HEK293T (cell line): ENCODE results near the gene RNF224.
A peak's percentile ranks its signal among the peaks of the same experiment; 100 is the strongest.

Experiments used
- CTCF ChIA-PET: fragments of 350-600 bp; formaldehyde crosslinking; extraction: SDS; loops from one replicate; lab custom pipeline; 2021; ENCODE audit warnings: antibody characterized with exemption, inconsistent platforms; lab: Yijun Ruan, JAX
- POLR2A ChIA-PET: fragments of 350-600 bp; formaldehyde crosslinking; extraction: SDS; loops from one replicate; lab custom pipeline; 2020; ENCODE audit warnings: antibody characterized with exemption, inconsistent platforms; lab: Yijun Ruan, JAX
- DNase-seq: peaks from one replicate; pipeline ENCODE4 v3.0.0; 2012; ENCODE audit warnings: mixed read lengths; ENCODE audit errors: extremely low spot score
- ARNT ChIP-seq: fragments of 450-650 bp; IDR thresholded peaks from 2 replicates; pipeline ENCODE4 v1.6.1; 2017; ENCODE audit warnings: mild to moderate bottlenecking
- CTBP1 ChIP-seq: fragments of 450-650 bp; IDR thresholded peaks from 2 replicates; pipeline ENCODE4 v1.6.1; 2016; ENCODE audit warnings: borderline replicate concordance
- FOXA1 ChIP-seq: fragments of 450-650 bp; IDR thresholded peaks from 2 replicates; pipeline ENCODE4 v1.6.1; 2016; ENCODE audit warnings: mild to moderate bottlenecking
- FOXK2 ChIP-seq: fragments of 450-650 bp; IDR thresholded peaks from 2 replicates; pipeline ENCODE4 v1.6.1; 2016; ENCODE audit warnings: mild to moderate bottlenecking
- FOXM1 ChIP-seq: fragments of 450-650 bp; IDR thresholded peaks from 2 replicates; pipeline ENCODE4 v1.6.1; 2017; ENCODE audit warnings: mild to moderate bottlenecking, borderline replicate concordance
- HDGF ChIP-seq: fragments of 450-650 bp; IDR thresholded peaks from 2 replicates; pipeline ENCODE4 v1.6.1; 2017; ENCODE audit warnings: antibody characterized with exemption, borderline replicate concordance
- L3MBTL2 ChIP-seq: fragments of 450-650 bp; conservative IDR thresholded peaks from 2 replicates; pipeline ENCODE4 v1.6.1; 2016; ENCODE audit warnings: mild to moderate bottlenecking
- LEF1 ChIP-seq: fragments of 450-650 bp; IDR thresholded peaks from 2 replicates; pipeline ENCODE4 v1.6.1; 2017; ENCODE audit warnings: mild to moderate bottlenecking, borderline replicate concordance
- NFRKB ChIP-seq: fragments of 450-650 bp; IDR thresholded peaks from 2 replicates; pipeline ENCODE4 v1.6.1; 2016; ENCODE audit warnings: mild to moderate bottlenecking, moderate library complexity
- PKNOX1 ChIP-seq: fragments of 450-650 bp; IDR thresholded peaks from 2 replicates; pipeline ENCODE4 v1.6.1; 2016
- SP1 ChIP-seq: fragments of 450-650 bp; IDR thresholded peaks from 2 replicates; pipeline ENCODE4 v1.6.1; 2017
- SUZ12 ChIP-seq: fragments of 450-650 bp; IDR thresholded peaks from 2 replicates; pipeline ENCODE4 v1.6.1; 2016; ENCODE audit warnings: mild to moderate bottlenecking
- TARDBP ChIP-seq: fragments of 450-650 bp; IDR thresholded peaks from 2 replicates; pipeline ENCODE4 v1.6.1; 2016
- ZNF384 ChIP-seq: fragments of 450-650 bp; IDR thresholded peaks from 2 replicates; pipeline ENCODE4 v1.6.1; 2016

RNF224 gene

GRCh38 chr9:137221506-137222111 is 5.7 kb upstream of the RNF224 start:
- TF ChIP-seq LEF1 (no peak), ZNF384 (no peak), FOXA1 (no peak)
- DNase-seq = no peak
- ChIA-PET CTCF (no interaction called here), POLR2A (interaction anchor here (1.0 to 4.4 kb wide), 3 partner anchors 11 to 42 kb away, joined by 3 to 20 read pairs (median 6); partner anchors contain the start of gene TUBB4B)

- TF ChIP-seq ZNF384 (no peak), HDGF (0 out of 2 replicates have a peak, but pooled peaks have one; percentile 63)
- ChIA-PET CTCF (interaction anchor here (0.7 to 1.2 kb wide), 4 partner anchors 8 to 159 kb away, joined by 3 to 8 read pairs (median 6); no protein-coding TSS in a partner anchor), POLR2A (interaction anchor here (1.0 to 4.4 kb wide), 18 partner anchors 10 to 442 kb away, joined by 3 to 20 read pairs (median 6); partner anchors contain the start of genes ANAPC2, MAN1B1, NDOR1 and SSNA1)
- DNase-seq = no peak
Measured at GRCh38 chr9:137222190-137223077, 4.9 kb upstream of the RNF224 start, which contains the start of gene RNF208. TSS of gene RNF208 (minus strand) at chr9:137222240. CDS start at chr9:137221212, 1,028 bp downstream.

GRCh38 chr9:137223078-137223970 is 4.0 kb upstream of the RNF224 start:
- TF ChIP-seq TARDBP (no peak), FOXK2 (no peak), SP1 (no peak), PKNOX1 (peak; percentile 89), L3MBTL2 (no peak)
- ChIA-PET POLR2A (interaction anchor here (0.8 to 4.4 kb wide), 20 partner anchors 10 to 443 kb away, joined by 3 to 20 read pairs (median 6); partner anchors contain the start of genes ANAPC2, MAN1B1, NDOR1 and NELFB), CTCF (interaction anchor here (0.7 to 1.2 kb wide), 5 partner anchors 9 to 295 kb away, joined by 3 to 8 read pairs (median 6); no protein-coding TSS in a partner anchor)
- DNase-seq = peak; percentile 95

GRCh38 chr9:137224830-137225694 is 2.2 kb upstream of the RNF224 start, which contains the start of gene CYSRT1:
TSS of gene CYSRT1 (plus strand) at chr9:137225174. CDS start at chr9:137225622, 448 bp downstream.
- ChIA-PET POLR2A (interaction anchor here (0.7 to 1.5 kb wide), 8 partner anchors 11 to 138 kb away, joined by 3 to 6 read pairs (median 3); partner anchors contain the start of genes MAN1B1, NELFB, SSNA1 and TPRN), CTCF (interaction anchor here (1.0 kb wide), 1 partner anchor 12 kb away, joined by 3 read pairs; no protein-coding TSS in a partner anchor)

GRCh38 chr9:137225699-137226331 is 1.5 kb upstream of the RNF224 start:
- POLR2A ChIA-PET = interaction anchor here (0.7 to 1.8 kb wide), 10 partner anchors 11 to 139 kb away, joined by 3 to 6 read pairs (median 3); partner anchors contain the start of genes ANAPC2, MAN1B1, SSNA1 and TPRN
- no peak for DNase-seq
- TF ChIP-seq PKNOX1 (no peak), ZNF384 (no peak), NFRKB (no peak), FOXK2 (no peak), HDGF (no peak), CTBP1 (no peak), SP1 (no peak), FOXM1 (no peak), TARDBP (no peak), FOXA1 (no peak), SUZ12 (no peak), ARNT (no peak)
- CTCF ChIA-PET = interaction anchor here (1.0 kb wide), 1 partner anchor 49 kb away, joined by 3 read pairs; no protein-coding TSS in a partner anchor

More at GRCh38 chr9:137224830-137225694, 2.2 kb upstream of the RNF224 start, which contains the start of gene CYSRT1:
- no peak for DNase-seq
- TF ChIP-seq SP1 = no peak
- no peak for TF ChIP-seq FOXM1
